ENCODE data around the gene S100PBP. TPM values are rescaled to one million over a fixed set of nuclear protein-coding genes. Genes with fewer than 3 reads are reported as not detected.

The S100PBP gene
- total and polyA plus RNA-seq, 2 of the 13 experiments (the other 11 are each of a cell fraction or from before 2014, with no cell fraction given), result 20.4 to 26.1 TPM

DNA sequence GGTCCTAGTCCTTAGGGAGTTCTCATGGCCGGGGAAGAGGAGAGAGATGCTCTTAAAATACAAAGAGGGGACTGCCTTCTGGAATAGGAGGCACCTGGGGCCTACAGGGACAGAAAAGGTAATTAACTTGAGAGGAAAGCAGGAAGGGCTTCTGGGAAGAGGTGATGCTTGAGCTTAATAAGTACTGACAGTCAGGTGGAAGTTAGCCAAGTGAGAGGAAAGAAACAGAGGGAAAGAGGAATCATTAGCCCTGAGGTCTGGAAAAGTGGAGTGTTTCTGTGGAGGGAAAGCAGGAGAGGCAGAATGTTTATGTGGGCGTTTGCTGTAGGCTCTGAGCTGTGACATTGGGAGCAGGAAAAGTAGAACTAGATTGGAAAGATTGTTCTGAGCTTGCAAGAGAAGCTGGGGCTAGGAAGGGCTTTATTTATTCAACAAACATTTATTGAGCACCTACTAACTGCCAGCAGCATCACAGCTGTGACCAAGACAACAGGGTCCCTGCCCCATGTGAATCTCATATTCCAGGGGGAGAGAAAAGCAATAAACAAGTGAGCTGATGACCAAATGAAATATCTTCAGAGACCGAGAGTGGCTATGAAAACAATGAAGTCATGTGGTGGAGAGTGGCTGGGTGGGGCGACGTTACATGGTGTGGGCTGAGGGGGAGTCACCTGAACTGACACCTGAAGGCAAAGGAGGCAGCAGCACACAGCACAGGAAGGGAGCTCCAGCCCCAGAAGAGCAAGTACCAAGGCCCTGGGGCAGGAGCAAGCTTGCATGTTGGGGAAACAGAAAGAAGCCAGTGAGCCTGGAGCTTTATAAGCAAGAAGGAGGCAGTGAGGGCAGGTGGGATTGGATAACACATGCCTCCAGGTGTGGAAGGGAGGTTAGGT lies 57.7 kb downstream of the S100PBP start:
- 3% methylated on average over 5 of the region's 5 CpGs for WGBS (ENCODE audit: low lambda C conversion rate)
- H3K9ac ChIP-seq (ENCODE audit: insufficient read depth, low read depth, low read length), result no peak overlapping the region
- ChIA-PET CTCF (ENCODE audit: low intra/inter-chr PET ratio, low total read pairs) (no interaction called here), POLR2A (no interaction called here)
- peaks cover 5% of the 10 kb centered on the region for H4K20me1 ChIP-seq (ENCODE audit: insufficient read depth, low read length)
- no TSS peak for BruUV-seq (replicated peaks)
- H3K27me3 ChIP-seq (ENCODE audit: control insufficient read depth in 1 of 2, insufficient read depth in 2 of 2, low read length in 2 of 2), result peaks cover 0 to 28% of the 10 kb centered on the region in 2 experiments; a peak in 3 of 5 replicates
- no peaks in the 10 kb centered on the region for H3K36me3 ChIP-seq (replicated peaks in 1 of 2; ENCODE audit: control insufficient read depth in 1 of 2, insufficient read depth in 2 of 2, low read length in 2 of 2)
- intact Hi-C loops (cut with micrococcal nuclease; ENCODE audit: unreplicated experiment), result loop anchor here (5.0 to 10.0 kb wide), 3 partner anchors 58 to 353 kb away; partner anchors contain the start of genes S100PBP and YARS1
- H3K27ac ChIP-seq (ENCODE audit: extremely low read length, insufficient read depth, low read length), result no peak overlapping the region
- no peak for FAIRE-seq
- H2AFZ ChIP-seq (ENCODE audit: low read length), result no peak overlapping the region
- in situ Hi-C loops (cut with HindIII; ENCODE audit: extremely low pct_ligation_motif_present, low pct_unique_long_range_greater_than_20kb), result loop anchor here (10.0 kb wide), 1 partner anchor 50 kb away; no protein-coding TSS in a partner anchor
- no peak overlapping the region for H3K4me3 ChIP-seq (replicated peaks in 1 of 3; ENCODE audit: insufficient read depth in 1 of 3, low read depth in 2 of 3, low read length in 3 of 3)
- no peaks in the 10 kb centered on the region for H3K79me2 ChIP-seq (ENCODE audit: insufficient read depth, low read length)
- no peak for ATAC-seq
- no peak for DNase-seq (ENCODE audit: low spot score)
- no peaks in the 10 kb centered on the region for H3K9me3 ChIP-seq (ENCODE audit: low read length)
- H3K4me2 ChIP-seq (ENCODE audit: low read depth, low read length), result no peak overlapping the region
- H3K4me1 ChIP-seq (ENCODE audit: insufficient read depth, low read length), result peaks cover 27% of the 10 kb centered on the region
- TF ChIP-seq NFE2 (CRISPR knock-in tag; IDR thresholded peaks at IDR 0.05), result no peak
- TF ChIP-seq STAG1 (CRISPR knock-in tag; IDR thresholded peaks at IDR 0.05), result no peak
- no peak for TF ChIP-seq U2AF2 (IDR thresholded peaks at IDR 0.05; ENCODE audit: low read depth, low read length)
- TF ChIP-seq, protein P1, sequence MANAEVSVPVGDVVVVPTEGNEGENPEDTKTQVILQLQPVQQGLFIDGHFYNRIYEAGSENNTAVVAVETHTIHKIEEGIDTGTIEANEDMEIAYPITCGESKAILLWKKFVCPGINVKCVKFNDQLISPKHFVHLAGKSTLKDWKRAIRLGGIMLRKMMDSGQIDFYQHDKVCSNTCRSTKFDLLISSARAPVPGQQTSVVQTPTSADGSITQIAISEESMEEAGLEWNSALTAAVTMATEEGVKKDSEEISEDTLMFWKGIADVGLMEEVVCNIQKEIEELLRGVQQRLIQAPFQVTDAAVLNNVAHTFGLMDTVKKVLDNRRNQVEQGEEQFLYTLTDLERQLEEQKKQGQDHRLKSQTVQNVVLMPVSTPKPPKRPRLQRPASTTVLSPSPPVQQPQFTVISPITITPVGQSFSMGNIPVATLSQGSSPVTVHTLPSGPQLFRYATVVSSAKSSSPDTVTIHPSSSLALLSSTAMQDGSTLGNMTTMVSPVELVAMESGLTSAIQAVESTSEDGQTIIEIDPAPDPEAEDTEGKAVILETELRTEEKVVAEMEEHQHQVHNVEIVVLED (CRISPR knock-in tag; IDR thresholded peaks at IDR 0.05; ENCODE audit: borderline replicate concordance), result no peak
- TF ChIP-seq, protein P2, sequence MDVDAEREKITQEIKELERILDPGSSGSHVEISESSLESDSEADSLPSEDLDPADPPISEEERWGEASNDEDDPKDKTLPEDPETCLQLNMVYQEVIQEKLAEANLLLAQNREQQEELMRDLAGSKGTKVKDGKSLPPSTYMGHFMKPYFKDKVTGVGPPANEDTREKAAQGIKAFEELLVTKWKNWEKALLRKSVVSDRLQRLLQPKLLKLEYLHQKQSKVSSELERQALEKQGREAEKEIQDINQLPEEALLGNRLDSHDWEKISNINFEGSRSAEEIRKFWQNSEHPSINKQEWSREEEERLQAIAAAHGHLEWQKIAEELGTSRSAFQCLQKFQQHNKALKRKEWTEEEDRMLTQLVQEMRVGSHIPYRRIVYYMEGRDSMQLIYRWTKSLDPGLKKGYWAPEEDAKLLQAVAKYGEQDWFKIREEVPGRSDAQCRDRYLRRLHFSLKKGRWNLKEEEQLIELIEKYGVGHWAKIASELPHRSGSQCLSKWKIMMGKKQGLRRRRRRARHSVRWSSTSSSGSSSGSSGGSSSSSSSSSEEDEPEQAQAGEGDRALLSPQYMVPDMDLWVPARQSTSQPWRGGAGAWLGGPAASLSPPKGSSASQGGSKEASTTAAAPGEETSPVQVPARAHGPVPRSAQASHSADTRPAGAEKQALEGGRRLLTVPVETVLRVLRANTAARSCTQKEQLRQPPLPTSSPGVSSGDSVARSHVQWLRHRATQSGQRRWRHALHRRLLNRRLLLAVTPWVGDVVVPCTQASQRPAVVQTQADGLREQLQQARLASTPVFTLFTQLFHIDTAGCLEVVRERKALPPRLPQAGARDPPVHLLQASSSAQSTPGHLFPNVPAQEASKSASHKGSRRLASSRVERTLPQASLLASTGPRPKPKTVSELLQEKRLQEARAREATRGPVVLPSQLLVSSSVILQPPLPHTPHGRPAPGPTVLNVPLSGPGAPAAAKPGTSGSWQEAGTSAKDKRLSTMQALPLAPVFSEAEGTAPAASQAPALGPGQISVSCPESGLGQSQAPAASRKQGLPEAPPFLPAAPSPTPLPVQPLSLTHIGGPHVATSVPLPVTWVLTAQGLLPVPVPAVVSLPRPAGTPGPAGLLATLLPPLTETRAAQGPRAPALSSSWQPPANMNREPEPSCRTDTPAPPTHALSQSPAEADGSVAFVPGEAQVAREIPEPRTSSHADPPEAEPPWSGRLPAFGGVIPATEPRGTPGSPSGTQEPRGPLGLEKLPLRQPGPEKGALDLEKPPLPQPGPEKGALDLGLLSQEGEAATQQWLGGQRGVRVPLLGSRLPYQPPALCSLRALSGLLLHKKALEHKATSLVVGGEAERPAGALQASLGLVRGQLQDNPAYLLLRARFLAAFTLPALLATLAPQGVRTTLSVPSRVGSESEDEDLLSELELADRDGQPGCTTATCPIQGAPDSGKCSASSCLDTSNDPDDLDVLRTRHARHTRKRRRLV (CRISPR knock-in tag; IDR thresholded peaks at IDR 0.05), result no peak
- no peak for TF ChIP-seq NCOA5 (CRISPR knock-in tag; IDR thresholded peaks at IDR 0.05)
- TF ChIP-seq TMF1 (CRISPR knock-in tag; IDR thresholded peaks at IDR 0.05; ENCODE audit: low read depth), result no peak
